Measurements from ENCODE around the gene MYL9.

Gene MYL9

GRCh38 chr20:36579996-36580545, 38.8 kb downstream of the MYL9 start:
- H3K4me3 Mint-ChIP-seq = no peak overlapping the region
- no peaks in the 10 kb centered on the region for H3K9me3 Mint-ChIP-seq
- ATAC-seq = no peak
- H3K27ac Mint-ChIP-seq = no peak overlapping the region
- no peak for DNase-seq (ENCODE audit: low spot score in 2 of 2)
- peaks cover 97% of the 10 kb centered on the region for H3K36me3 Mint-ChIP-seq
- peaks cover 33% of the 10 kb centered on the region for H3K4me1 Mint-ChIP-seq

- peak overlapping the region; percentile 84 for H3K27ac Mint-ChIP-seq
- ATAC-seq (peak; percentile 94), DNase-seq (ENCODE audit: low spot score in 2 of 2) (no peak)
- no peaks in the 10 kb centered on the region for H3K9me3 Mint-ChIP-seq
- H3K4me1 Mint-ChIP-seq = peaks cover 27% of the 10 kb centered on the region
- peak overlapping the region; percentile 25 for H3K4me3 Mint-ChIP-seq
- H3K36me3 Mint-ChIP-seq = peaks cover 96% of the 10 kb centered on the region
These were observed 41.0 kb downstream of the MYL9 start for GRCh38 chr20:36582322-36582721.

GRCh38 chr20:36582821-36583220, 41.5 kb downstream of the MYL9 start:
- Mint-ChIP-seq H3K36me3 (peaks cover 96% of the 10 kb centered on the region), H3K4me1 (peaks cover 31% of the 10 kb centered on the region), H3K4me3 (peak overlapping the region; percentile 25), H3K9me3 (no peaks in the 10 kb centered on the region), H3K27ac (peak overlapping the region; percentile 84)
- ATAC-seq (no peak), DNase-seq (ENCODE audit: low spot score in 2 of 2) (no peak)

GRCh38 chr20:36584018-36584481, 42.7 kb downstream of the MYL9 start:
- Mint-ChIP-seq H3K36me3 (peaks cover 96% of the 10 kb centered on the region), H3K27ac (no peak overlapping the region)

GRCh38 chr20:36585410-36586125, 44.2 kb downstream of the MYL9 start:
- Mint-ChIP-seq H3K9me3 (no peaks in the 10 kb centered on the region), H3K36me3 (peaks cover 96% of the 10 kb centered on the region), H3K4me3 (no peak overlapping the region), H3K27ac (peak overlapping the region; percentile 52), H3K4me1 (peaks cover 26% of the 10 kb centered on the region)
- DNase-seq (ENCODE audit: low spot score in 2 of 2) = no peak
- ATAC-seq = no peak

More at GRCh38 chr20:36584018-36584481, 42.7 kb downstream of the MYL9 start:
- DNase-seq (ENCODE audit: low spot score in 2 of 2) (no peak), ATAC-seq (no peak)
- Mint-ChIP-seq H3K9me3 (no peaks in the 10 kb centered on the region), H3K4me1 (peaks cover 31% of the 10 kb centered on the region), H3K4me3 (no peak overlapping the region)

GRCh38 chr20:36587388-36588070, 46.2 kb downstream of the MYL9 start:
- H3K4me3 Mint-ChIP-seq = no peak overlapping the region
- no peak for DNase-seq (ENCODE audit: low spot score in 2 of 2)
- no peaks in the 10 kb centered on the region for H3K9me3 Mint-ChIP-seq
- H3K4me1 Mint-ChIP-seq = peaks cover 39% of the 10 kb centered on the region
- no peak for ATAC-seq
- peaks cover 96% of the 10 kb centered on the region for H3K36me3 Mint-ChIP-seq
- H3K27ac Mint-ChIP-seq = peak overlapping the region; percentile 75

GRCh38 chr20:36591281-36591680, 50.0 kb downstream of the MYL9 start:
- no peaks in the 10 kb centered on the region for H3K9me3 Mint-ChIP-seq
- DNase-seq (ENCODE audit: low spot score in 2 of 2) (no peak), ATAC-seq (no peak)
- peaks cover 71% of the 10 kb centered on the region for H3K4me1 Mint-ChIP-seq
- no peak overlapping the region for H3K4me3 Mint-ChIP-seq
- peaks cover 99% of the 10 kb centered on the region for H3K36me3 Mint-ChIP-seq
- peak overlapping the region; percentile 69 for H3K27ac Mint-ChIP-seq

- DNase-seq (ENCODE audit: low spot score in 2 of 2) (no peak), ATAC-seq (peak; percentile 55)
- peak overlapping the region; percentile 69 for H3K27ac Mint-ChIP-seq
- peaks cover 67% of the 10 kb centered on the region for H3K4me1 Mint-ChIP-seq
- peaks cover 91% of the 10 kb centered on the region for H3K36me3 Mint-ChIP-seq
- no peaks in the 10 kb centered on the region for H3K9me3 Mint-ChIP-seq
- peak overlapping the region; percentile 31 for H3K4me3 Mint-ChIP-seq
These were observed 50.7 kb downstream of the MYL9 start for GRCh38 chr20:36591854-36592641.

- H3K36me3 Mint-ChIP-seq = peaks cover 85% of the 10 kb centered on the region
- DNase-seq (ENCODE audit: low spot score in 2 of 2) (no peak), ATAC-seq (no peak)
- H3K27ac Mint-ChIP-seq = peak overlapping the region; percentile 91
- H3K9me3 Mint-ChIP-seq = no peaks in the 10 kb centered on the region
- peak overlapping the region; percentile 71 for H3K4me3 Mint-ChIP-seq
- H3K4me1 Mint-ChIP-seq = peaks cover 60% of the 10 kb centered on the region
These were observed 52.1 kb downstream of the MYL9 start for GRCh38 chr20:36593347-36593929.

GRCh38 chr20:36599912-36600345, 58.6 kb downstream of the MYL9 start:
- H3K4me3 Mint-ChIP-seq = no peak overlapping the region
- H3K4me1 Mint-ChIP-seq = peaks cover 24% of the 10 kb centered on the region
- H3K27ac Mint-ChIP-seq = peak overlapping the region; percentile 59
- H3K36me3 Mint-ChIP-seq = peaks cover 30% of the 10 kb centered on the region
- no peaks in the 10 kb centered on the region for H3K9me3 Mint-ChIP-seq
- DNase-seq (ENCODE audit: low spot score in 2 of 2) = no peak
- no peak for ATAC-seq
